ENCODE results near the gene KLHL12.
A peak's percentile ranks its signal among the peaks of the same experiment; 100 is the strongest.

Gene KLHL12

GRCh38 chr1:202967684-202968281, 40.7 kb upstream of the KLHL12 start:
- Histone ChIP-seq H3K27ac (ENCODE audit: low read depth, low read length) (peak overlapping the region; percentile 78), H3K4me2 (ENCODE audit: low read length) (peak overlapping the region; percentile 90), H3K9me2 (replicated peaks; ENCODE audit: control insufficient read depth, low read length) (no peaks in the 10 kb centered on the region), H3K4me1 (ENCODE audit: control insufficient read depth, low read length) (peaks cover 32% of the 10 kb centered on the region), H3K4me3 (ENCODE audit: low read length) (peak overlapping the region; percentile 76), H4K20me1 (ENCODE audit: control insufficient read depth, insufficient read depth, low read depth, low read length) (no peaks in the 10 kb centered on the region), H3K27me3 (ENCODE audit: control insufficient read depth, low read length) (no peaks in the 10 kb centered on the region), H3F3A (ENCODE audit: control insufficient read depth, insufficient read depth) (no peaks in the 10 kb centered on the region; the same call in 1 of the 2 replicates), H3K79me2 (ENCODE audit: control insufficient read depth, low read length) (peaks cover 6% of the 10 kb centered on the region), H3K9me3 (ENCODE audit: control insufficient read depth, insufficient read depth, low read length) (no peaks in the 10 kb centered on the region), H3K36me3 (ENCODE audit: control insufficient read depth, low read length) (no peaks in the 10 kb centered on the region; the same call in 1 of the 2 replicates)
- no peak for TF ChIP-seq EZH2phosphoT487 (IDR thresholded peaks at IDR 0.05; ENCODE audit: borderline replicate concordance, low read length)
- no peak for TF ChIP-seq CTCF (IDR thresholded peaks at IDR 0.05; ENCODE audit: low read depth, low read length, poor library complexity, severe bottlenecking)

- H3K27me3 ChIP-seq (ENCODE audit: control insufficient read depth, low read length): no peaks in the 10 kb centered on the region
- H3K4me1 ChIP-seq (ENCODE audit: control insufficient read depth, low read length): peaks cover 32% of the 10 kb centered on the region
- H3K4me3 ChIP-seq (ENCODE audit: low read length): peak overlapping the region; percentile 95
- no peaks in the 10 kb centered on the region for H3K9me3 ChIP-seq (ENCODE audit: control insufficient read depth, insufficient read depth, low read length)
- peak overlapping the region; percentile 94 for H3K4me2 ChIP-seq (ENCODE audit: low read length)
- no peak overlapping the region for H3K27ac ChIP-seq (ENCODE audit: low read depth, low read length)
- H3K9me2 ChIP-seq (replicated peaks; ENCODE audit: control insufficient read depth, low read length): no peaks in the 10 kb centered on the region
- H3K36me3 ChIP-seq (ENCODE audit: control insufficient read depth, low read length): no peaks in the 10 kb centered on the region; the same call in 1 of the 2 replicates
- H4K20me1 ChIP-seq (ENCODE audit: control insufficient read depth, insufficient read depth, low read depth, low read length): no peaks in the 10 kb centered on the region
- TF ChIP-seq EZH2phosphoT487 (IDR thresholded peaks at IDR 0.05; ENCODE audit: borderline replicate concordance, low read length): no peak
- no peak for TF ChIP-seq CTCF (IDR thresholded peaks at IDR 0.05; ENCODE audit: low read depth, low read length, poor library complexity, severe bottlenecking)
- H3F3A ChIP-seq (ENCODE audit: control insufficient read depth, insufficient read depth): no peaks in the 10 kb centered on the region; the same call in 1 of the 2 replicates
- peaks cover 6% of the 10 kb centered on the region for H3K79me2 ChIP-seq (ENCODE audit: control insufficient read depth, low read length)
Measured at GRCh38 chr1:202966006-202966898, 39.2 kb upstream of the KLHL12 start.

- Histone ChIP-seq H4K20me1 (ENCODE audit: control insufficient read depth, insufficient read depth, low read depth, low read length) (no peaks in the 10 kb centered on the region), H3K27ac (ENCODE audit: low read depth, low read length) (no peak overlapping the region), H3K4me3 (ENCODE audit: low read length) (no peak overlapping the region), H3K27me3 (ENCODE audit: control insufficient read depth, low read length) (no peaks in the 10 kb centered on the region), H3K79me2 (ENCODE audit: control insufficient read depth, low read length) (peaks cover 6% of the 10 kb centered on the region), H3K9me2 (replicated peaks; ENCODE audit: control insufficient read depth, low read length) (no peaks in the 10 kb centered on the region), H3K4me1 (ENCODE audit: control insufficient read depth, low read length) (peaks cover 32% of the 10 kb centered on the region), H3K36me3 (ENCODE audit: control insufficient read depth, low read length) (no peaks in the 10 kb centered on the region; the same call in 1 of the 2 replicates), H3F3A (ENCODE audit: control insufficient read depth, insufficient read depth) (no peaks in the 10 kb centered on the region; the same call in 1 of the 2 replicates), H3K9me3 (ENCODE audit: control insufficient read depth, insufficient read depth, low read length) (no peaks in the 10 kb centered on the region), H3K4me2 (ENCODE audit: low read length) (no peak overlapping the region)
- TF ChIP-seq CTCF (IDR thresholded peaks at IDR 0.05; ENCODE audit: low read depth, low read length, poor library complexity, severe bottlenecking) (no peak), EZH2phosphoT487 (IDR thresholded peaks at IDR 0.05; ENCODE audit: borderline replicate concordance, low read length) (no peak)
Measured at GRCh38 chr1:202965422-202965821, 38.4 kb upstream of the KLHL12 start.

Data from DOHH2 (cell line).